GM12878 (cell line): Measurements from ENCODE around the gene PRKCG. TPM values are rescaled to one million over a fixed set of nuclear protein-coding genes. Genes with fewer than 3 reads are reported as not detected.

Source experiments
- ATAC-seq: fragments of 200-7000 bp; cut with Tn5 transposase; 3 replicates; pipeline ENCODE4 v1.9.1; 2020; ENCODE audit warnings: mild to moderate bottlenecking, moderate library complexity
- BruUV-seq: library from RNA; stranded (reverse); fragments of 400-500 nt; replicated peaks from 2 replicates; lab custom pipeline; 2021; lab: Mats Ljungman, UMichigan
- CTCF ChIA-PET: fragments of 300-600 bp; sonication (Branson Sonifier 250); formaldehyde crosslinking; extraction: SDS; loops from one replicate; lab custom pipeline; 2021; ENCODE audit warnings: inconsistent platforms; lab: Yijun Ruan, JAX
- POLR2A ChIA-PET: fragments of 350-600 bp; formaldehyde crosslinking; extraction: SDS; loops from one replicate; lab custom pipeline; 2021; ENCODE audit warnings: inconsistent platforms; lab: Charles Lee
- RAD21 ChIA-PET: fragments of 300-600 bp; sonication (Branson Sonifier 250); formaldehyde crosslinking; loops from one replicate; lab custom pipeline; 2023; ENCODE audit warnings: antibody characterized with exemption; ENCODE audit not compliant: unreplicated experiment; lab: Charles Lee
- SMC1A ChIA-PET: fragments of 300-600 bp; sonication (Branson Sonifier 250); formaldehyde crosslinking; loops from one replicate; lab custom pipeline; 2023; ENCODE audit not compliant: unreplicated experiment, uncharacterized antibody; lab: Charles Lee
- DNase-seq: peaks from one replicate; pipeline ENCODE4 v3.0.0-alpha.2; 2011; ENCODE audit warnings: low read depth, low spot score
- FAIRE-seq: peaks from 3 replicates; lab custom pipeline; 2011; peaks lifted over from hg19 to GRCh38; lab: Jason Lieb, UNC
- H2AFZ ChIP-seq: 2 replicates; pipeline ENCODE4 v1.6.0; 2011; ENCODE audit warnings: low read depth, low read length, control low read depth; ENCODE audit not compliant: control insufficient read depth
- H3K27ac ChIP-seq: 2 replicates; pipeline ENCODE4 v1.5.1; 2011; ENCODE audit warnings: control low read depth; ENCODE audit not compliant: control insufficient read depth, insufficient read depth
- H3K27me3 ChIP-seq, 2 experiments: replicated peaks in 1 of 2; 2 replicates each; pipeline versions ENCODE4 v1.6.0 to v1.6.1; 2011; ENCODE audit warnings: low read length in 1 of 2; ENCODE audit not compliant: control insufficient read depth in 2 of 2, insufficient read depth in 2 of 2
- H3K36me3 ChIP-seq, 2 experiments: 2 replicates each; pipeline ENCODE4 v1.5.1; 2011; ENCODE audit warnings: low read length in 1 of 2; ENCODE audit not compliant: control insufficient read depth in 2 of 2, insufficient read depth in 2 of 2
- H3K4me1 ChIP-seq: 2 replicates; pipeline ENCODE4 v1.6.1; 2011; ENCODE audit warnings: mild to moderate bottlenecking, low read length, moderate library complexity, mixed read lengths; ENCODE audit not compliant: control insufficient read depth, insufficient read depth
- H3K4me2 ChIP-seq: 2 replicates; pipeline ENCODE4 v1.6.0; 2011; ENCODE audit warnings: control low read depth; ENCODE audit not compliant: control insufficient read depth, insufficient read depth
- H3K4me3 ChIP-seq: fragments of 200-600 bp; sonication (generic); 2 replicates; pipeline ENCODE4 v1.5.1; 2016
- H3K79me2 ChIP-seq: 2 replicates; pipeline ENCODE4 v1.6.0; 2011; ENCODE audit warnings: low read length; ENCODE audit not compliant: control insufficient read depth, insufficient read depth
- H3K9ac ChIP-seq: 2 replicates; pipeline ENCODE4 v1.8.0; 2011; ENCODE audit warnings: low read length, control low read depth, mixed read lengths; ENCODE audit not compliant: control insufficient read depth, insufficient read depth
- H3K9me3 ChIP-seq: replicated peaks from 3 replicates; pipeline ENCODE4 v1.5.1; 2011; ENCODE audit warnings: mild to moderate bottlenecking, low read length; ENCODE audit not compliant: control insufficient read depth, insufficient read depth
- H4K20me1 ChIP-seq: 2 replicates; pipeline ENCODE4 v1.6.0; 2011; ENCODE audit not compliant: control insufficient read depth, insufficient read depth
- ATF7 ChIP-seq: fragments of 450-650 bp; IDR thresholded peaks from 2 replicates; pipeline ENCODE4 v1.6.1; 2016; ENCODE audit warnings: low read depth, mild to moderate bottlenecking
- KLF5 ChIP-seq: fragments of 450-650 bp; IDR thresholded peaks from 2 replicates; pipeline ENCODE4 v1.6.1; 2014; ENCODE audit warnings: mild to moderate bottlenecking; ENCODE audit not compliant: partially characterized antibody
- MYB ChIP-seq: fragments of 150-350 bp; IDR thresholded peaks from 2 replicates; pipeline ENCODE4 v1.6.1; 2014; ENCODE audit warnings: mild to moderate bottlenecking, low read depth, low read length, borderline replicate concordance
- RFX5 ChIP-seq: IDR thresholded peaks from 2 replicates; pipeline ENCODE4 v1.6.1; 2011; ENCODE audit warnings: low read depth, low read length, improper control_type of control experiment
- SMC3 ChIP-seq: IDR thresholded peaks from 2 replicates; pipeline ENCODE4 v1.6.1; 2011; ENCODE audit warnings: low read length, improper control_type of control experiment, borderline replicate concordance
- YY1 ChIP-seq: IDR thresholded peaks from 2 replicates; pipeline ENCODE4 v1.6.1; 2011; ENCODE audit warnings: low read depth, mild to moderate bottlenecking, low read length
- WGBS: methylation state at CpG from one replicate; pipeline ENCODE4 v1.1.6; 2016; ENCODE audit warnings: low lambda C conversion rate; ENCODE audit not compliant: insufficient replicate concordance, insufficient coverage; ENCODE audit errors: missing lambda C conversion rate; 5-methylcytosine and 5-hydroxymethylcytosine counted together
- in situ Hi-C: fragments of 300-500 bp; cut with MboI; formaldehyde crosslinking; loops from 9 replicates; pipeline ENCODE4 v1.14.3; 2018; ENCODE audit warnings: mixed read lengths
- intact Hi-C: fragments of 100-400 bp; cut with micrococcal nuclease; formaldehyde crosslinking; loops from one replicate; pipeline ENCODE4 v1.14.2; 2022; ENCODE audit not compliant: unreplicated experiment
- polyA plus RNA-seq, 11 experiments: library from polyadenylated mRNA; depleted of rRNA in 4 of 11; unstranded in 6 of 11; stranded (reverse) in 5 of 11; fragments of >200 nt; fragmentation: Nextera tagmentation in 4 of 11; fragmentation: Illumina TruSeq in 1 of 11; extraction: Ambion mirVana in 4 of 11; extraction: Trizol in 1 of 11; gene quantifications; 1 replicate in 1 of 11; 2 replicates in 10 of 11; pipeline versions ENCODE4 v1.2.1 to v1.2.3, GENCODE V29; 2011 to 2016; ENCODE audit warnings: inconsistent platforms in 2 of 11, missing spikeins in 2 of 11, low read depth in 1 of 11
- total RNA-seq, 4 experiments: library from RNA; depleted of rRNA in 3 of 4; stranded (reverse); fragments of >200 nt in 3 of 4; fragmentation: Illumina TruSeq in 1 of 4; extraction: Trizol in 1 of 4; gene quantifications; 2 replicates each; pipeline versions ENCODE4 v1.2.1 to v1.2.3, GENCODE V29; 2013 to 2021
- TF ChIP-seq, protein P1 (sequence below): fragments of 450-650 bp; IDR thresholded peaks from 2 replicates; pipeline ENCODE4 v1.6.1; 2017; ENCODE audit warnings: mild to moderate bottlenecking, moderate library complexity
- TF ChIP-seq, protein P2 (sequence below): fragments of 450-650 bp; IDR thresholded peaks from 2 replicates; pipeline ENCODE4 v1.6.1; 2017; ENCODE audit warnings: antibody characterized with exemption, mild to moderate bottlenecking, moderate library complexity

The PRKCG gene
- total and polyA plus RNA-seq, 10 of the 15 experiments (the other 5 are each of a cell fraction or from before 2014, with no cell fraction given): not detected

DNA sequence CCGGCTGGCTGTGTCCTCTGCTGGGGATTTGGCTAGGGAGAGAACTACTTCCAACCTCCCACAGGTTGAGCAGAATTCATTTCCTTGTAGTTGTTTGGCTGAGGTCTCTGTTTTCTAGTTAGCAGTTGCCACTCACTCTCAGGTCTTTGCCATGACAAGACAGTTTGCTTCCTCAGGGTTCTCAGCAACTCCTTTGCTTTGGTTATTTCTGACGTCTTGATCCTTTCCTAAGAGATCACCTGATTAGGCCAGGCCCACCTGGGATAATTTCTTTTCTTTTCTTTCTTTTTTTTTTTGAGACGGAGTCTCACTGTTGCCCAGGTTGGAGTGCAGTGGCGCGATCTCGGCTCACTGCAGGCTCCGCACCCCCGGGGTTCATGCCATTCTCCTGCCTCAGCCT is 71.4 kb downstream of the PRKCG start:
- FAIRE-seq: no peak
- RAD21 ChIA-PET: no interaction called here
- no peaks in the 10 kb centered on the region for H3K4me1 ChIP-seq
- no peak overlapping the region for H3K4me2 ChIP-seq
- POLR2A ChIA-PET: no interaction called here
- no peak overlapping the region for H2AFZ ChIP-seq
- no peaks in the 10 kb centered on the region for H3K9me3 ChIP-seq
- no TSS peak for BruUV-seq
- intact Hi-C loops (no loop called here), in situ Hi-C loops (no loop called here)
- no peak for ATAC-seq
- no peak for TF ChIP-seq KLF5
- TF ChIP-seq RFX5: no peak
- TF ChIP-seq, protein P1, sequence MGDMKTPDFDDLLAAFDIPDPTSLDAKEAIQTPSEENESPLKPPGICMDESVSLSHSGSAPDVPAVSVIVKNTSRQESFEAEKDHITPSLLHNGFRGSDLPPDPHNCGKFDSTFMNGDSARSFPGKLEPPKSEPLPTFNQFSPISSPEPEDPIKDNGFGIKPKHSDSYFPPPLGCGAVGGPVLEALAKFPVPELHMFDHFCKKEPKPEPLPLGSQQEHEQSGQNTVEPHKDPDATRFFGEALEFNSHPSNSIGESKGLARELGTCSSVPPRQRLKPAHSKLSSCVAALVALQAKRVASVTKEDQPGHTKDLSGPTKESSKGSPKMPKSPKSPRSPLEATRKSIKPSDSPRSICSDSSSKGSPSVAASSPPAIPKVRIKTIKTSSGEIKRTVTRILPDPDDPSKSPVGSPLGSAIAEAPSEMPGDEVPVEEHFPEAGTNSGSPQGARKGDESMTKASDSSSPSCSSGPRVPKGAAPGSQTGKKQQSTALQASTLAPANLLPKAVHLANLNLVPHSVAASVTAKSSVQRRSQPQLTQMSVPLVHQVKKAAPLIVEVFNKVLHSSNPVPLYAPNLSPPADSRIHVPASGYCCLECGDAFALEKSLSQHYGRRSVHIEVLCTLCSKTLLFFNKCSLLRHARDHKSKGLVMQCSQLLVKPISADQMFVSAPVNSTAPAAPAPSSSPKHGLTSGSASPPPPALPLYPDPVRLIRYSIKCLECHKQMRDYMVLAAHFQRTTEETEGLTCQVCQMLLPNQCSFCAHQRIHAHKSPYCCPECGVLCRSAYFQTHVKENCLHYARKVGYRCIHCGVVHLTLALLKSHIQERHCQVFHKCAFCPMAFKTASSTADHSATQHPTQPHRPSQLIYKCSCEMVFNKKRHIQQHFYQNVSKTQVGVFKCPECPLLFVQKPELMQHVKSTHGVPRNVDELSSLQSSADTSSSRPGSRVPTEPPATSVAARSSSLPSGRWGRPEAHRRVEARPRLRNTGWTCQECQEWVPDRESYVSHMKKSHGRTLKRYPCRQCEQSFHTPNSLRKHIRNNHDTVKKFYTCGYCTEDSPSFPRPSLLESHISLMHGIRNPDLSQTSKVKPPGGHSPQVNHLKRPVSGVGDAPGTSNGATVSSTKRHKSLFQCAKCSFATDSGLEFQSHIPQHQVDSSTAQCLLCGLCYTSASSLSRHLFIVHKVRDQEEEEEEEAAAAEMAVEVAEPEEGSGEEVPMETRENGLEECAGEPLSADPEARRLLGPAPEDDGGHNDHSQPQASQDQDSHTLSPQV: no peak
- no peak for TF ChIP-seq SMC3
- no peak for TF ChIP-seq MYB
- no peak for TF ChIP-seq ATF7
- TF ChIP-seq, protein P2, sequence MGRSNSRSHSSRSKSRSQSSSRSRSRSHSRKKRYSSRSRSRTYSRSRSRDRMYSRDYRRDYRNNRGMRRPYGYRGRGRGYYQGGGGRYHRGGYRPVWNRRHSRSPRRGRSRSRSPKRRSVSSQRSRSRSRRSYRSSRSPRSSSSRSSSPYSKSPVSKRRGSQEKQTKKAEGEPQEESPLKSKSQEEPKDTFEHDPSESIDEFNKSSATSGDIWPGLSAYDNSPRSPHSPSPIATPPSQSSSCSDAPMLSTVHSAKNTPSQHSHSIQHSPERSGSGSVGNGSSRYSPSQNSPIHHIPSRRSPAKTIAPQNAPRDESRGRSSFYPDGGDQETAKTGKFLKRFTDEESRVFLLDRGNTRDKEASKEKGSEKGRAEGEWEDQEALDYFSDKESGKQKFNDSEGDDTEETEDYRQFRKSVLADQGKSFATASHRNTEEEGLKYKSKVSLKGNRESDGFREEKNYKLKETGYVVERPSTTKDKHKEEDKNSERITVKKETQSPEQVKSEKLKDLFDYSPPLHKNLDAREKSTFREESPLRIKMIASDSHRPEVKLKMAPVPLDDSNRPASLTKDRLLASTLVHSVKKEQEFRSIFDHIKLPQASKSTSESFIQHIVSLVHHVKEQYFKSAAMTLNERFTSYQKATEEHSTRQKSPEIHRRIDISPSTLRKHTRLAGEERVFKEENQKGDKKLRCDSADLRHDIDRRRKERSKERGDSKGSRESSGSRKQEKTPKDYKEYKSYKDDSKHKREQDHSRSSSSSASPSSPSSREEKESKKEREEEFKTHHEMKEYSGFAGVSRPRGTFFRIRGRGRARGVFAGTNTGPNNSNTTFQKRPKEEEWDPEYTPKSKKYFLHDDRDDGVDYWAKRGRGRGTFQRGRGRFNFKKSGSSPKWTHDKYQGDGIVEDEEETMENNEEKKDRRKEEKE: no peak
- no peak for TF ChIP-seq YY1
- H3K36me3 ChIP-seq: no peaks in the 10 kb centered on the region
- H3K79me2 ChIP-seq: no peaks in the 10 kb centered on the region
- no peak overlapping the region for H3K27ac ChIP-seq
- no peak overlapping the region for H3K4me3 ChIP-seq
- WGBS: 52% methylated on average over 7 of the region's 8 CpGs
- no peaks in the 10 kb centered on the region for H4K20me1 ChIP-seq
- H3K27me3 ChIP-seq: no peaks in the 10 kb centered on the region
- no peak overlapping the region for H3K9ac ChIP-seq
- CTCF ChIA-PET: no interaction called here
- DNase-seq: no peak
- SMC1A ChIA-PET: no interaction called here

Other genes starting within 250 kb of the PRKCG start
Only the 7 nearest of the 11 such genes appear.
- gene NLRP12, start 57.9 kb upstream of the PRKCG start, total RNA-seq (2014; rRNA removed): not detected in 2 replicates
- not detected in 2 replicates for gene NLRP12, start 57.9 kb upstream of the PRKCG start, total RNA-seq (2014; rRNA removed; fragmentation: Illumina TruSeq; extraction: Trizol)
- not detected in 2 replicates for gene NLRP12, start 57.9 kb upstream of the PRKCG start, total RNA-seq (2021)
- not detected in 2 replicates for gene NLRP12, start 57.9 kb upstream of the PRKCG start, polyA plus RNA-seq (2011; rRNA removed)
- not detected in 2 replicates for gene NLRP12, start 57.9 kb upstream of the PRKCG start, polyA plus RNA-seq (2014; fragmentation: Illumina TruSeq; extraction: Trizol)
- gene NLRP12, start 57.9 kb upstream of the PRKCG start, polyA plus RNA-seq (2014; fragmentation: Nextera tagmentation; extraction: Ambion mirVana): not detected
- not detected in 2 replicates for gene NLRP12, start 57.9 kb upstream of the PRKCG start, polyA plus RNA-seq (2014; rRNA removed)
- gene NLRP12, start 57.9 kb upstream of the PRKCG start, polyA plus RNA-seq (2016; fragmentation: Nextera tagmentation; extraction: Ambion mirVana): not detected
- 0.05 and 0.11 TPM in 2 replicates for gene MYADM, start 14.3 kb upstream of the PRKCG start, total RNA-seq (2014; rRNA removed)
- gene MYADM, start 14.3 kb upstream of the PRKCG start, total RNA-seq (2014; rRNA removed; fragmentation: Illumina TruSeq; extraction: Trizol): 0.13 TPM in 1 of 2 replicates, not detected in the other
- 0.46 and 0.72 TPM in 2 replicates for gene MYADM, start 14.3 kb upstream of the PRKCG start, total RNA-seq (2021)
- gene MYADM, start 14.3 kb upstream of the PRKCG start, polyA plus RNA-seq (2011; rRNA removed): 0.03 and 0.14 TPM in 2 replicates
- gene MYADM, start 14.3 kb upstream of the PRKCG start, polyA plus RNA-seq (2014; fragmentation: Illumina TruSeq; extraction: Trizol): 0.09 TPM in 1 of 2 replicates, not detected in the other
- under 1 TPM; 0.04 to 0.10 TPM for gene MYADM, start 14.3 kb upstream of the PRKCG start, polyA plus RNA-seq (2014; fragmentation: Nextera tagmentation; extraction: Ambion mirVana)
- 0.09 TPM in 1 of 2 replicates, not detected in the other for gene MYADM, start 14.3 kb upstream of the PRKCG start, polyA plus RNA-seq (2014; rRNA removed)
- under 1 TPM; 0.06 to 0.23 TPM for gene MYADM, start 14.3 kb upstream of the PRKCG start, polyA plus RNA-seq (2016; fragmentation: Nextera tagmentation; extraction: Ambion mirVana)
- not detected in 2 replicates for gene CACNG7, start 27.1 kb downstream of the PRKCG start, total RNA-seq (2014; rRNA removed)
- not detected in 2 replicates for gene CACNG7, start 27.1 kb downstream of the PRKCG start, total RNA-seq (2014; rRNA removed; fragmentation: Illumina TruSeq; extraction: Trizol)
- gene CACNG7, start 27.1 kb downstream of the PRKCG start, total RNA-seq (2021): not detected in 2 replicates
- not detected in 2 replicates for gene CACNG7, start 27.1 kb downstream of the PRKCG start, polyA plus RNA-seq (2011; rRNA removed)
- not detected in 2 replicates for gene CACNG7, start 27.1 kb downstream of the PRKCG start, polyA plus RNA-seq (2014; fragmentation: Illumina TruSeq; extraction: Trizol)
- not detected for gene CACNG7, start 27.1 kb downstream of the PRKCG start, polyA plus RNA-seq (2014; fragmentation: Nextera tagmentation; extraction: Ambion mirVana)
- gene CACNG7, start 27.1 kb downstream of the PRKCG start, polyA plus RNA-seq (2014; rRNA removed): not detected in 2 replicates
- not detected for gene CACNG7, start 27.1 kb downstream of the PRKCG start, polyA plus RNA-seq (2016; fragmentation: Nextera tagmentation; extraction: Ambion mirVana)
- not detected in 2 replicates for gene CACNG8, start 80.7 kb downstream of the PRKCG start, total RNA-seq (2014; rRNA removed)
- not detected in 2 replicates for gene CACNG8, start 80.7 kb downstream of the PRKCG start, total RNA-seq (2014; rRNA removed; fragmentation: Illumina TruSeq; extraction: Trizol)
- not detected in 2 replicates for gene CACNG8, start 80.7 kb downstream of the PRKCG start, total RNA-seq (2021)
- not detected in 2 replicates for gene CACNG8, start 80.7 kb downstream of the PRKCG start, polyA plus RNA-seq (2011; rRNA removed)
- not detected in 2 replicates for gene CACNG8, start 80.7 kb downstream of the PRKCG start, polyA plus RNA-seq (2014; fragmentation: Illumina TruSeq; extraction: Trizol)
- not detected for gene CACNG8, start 80.7 kb downstream of the PRKCG start, polyA plus RNA-seq (2014; fragmentation: Nextera tagmentation; extraction: Ambion mirVana)
- not detected in 2 replicates for gene CACNG8, start 80.7 kb downstream of the PRKCG start, polyA plus RNA-seq (2014; rRNA removed)
- not detected for gene CACNG8, start 80.7 kb downstream of the PRKCG start, polyA plus RNA-seq (2016; fragmentation: Nextera tagmentation; extraction: Ambion mirVana)
- gene CACNG6, start 109.4 kb downstream of the PRKCG start, total RNA-seq (2014; rRNA removed): not detected in 2 replicates
- not detected in 2 replicates for gene CACNG6, start 109.4 kb downstream of the PRKCG start, total RNA-seq (2014; rRNA removed; fragmentation: Illumina TruSeq; extraction: Trizol)
- gene CACNG6, start 109.4 kb downstream of the PRKCG start, total RNA-seq (2021): not detected in 2 replicates
- gene CACNG6, start 109.4 kb downstream of the PRKCG start, polyA plus RNA-seq (2011; rRNA removed): 0.07 TPM in 1 of 2 replicates, not detected in the other
- not detected in 2 replicates for gene CACNG6, start 109.4 kb downstream of the PRKCG start, polyA plus RNA-seq (2014; fragmentation: Illumina TruSeq; extraction: Trizol)
- not detected for gene CACNG6, start 109.4 kb downstream of the PRKCG start, polyA plus RNA-seq (2014; fragmentation: Nextera tagmentation; extraction: Ambion mirVana)
- not detected in 2 replicates for gene CACNG6, start 109.4 kb downstream of the PRKCG start, polyA plus RNA-seq (2014; rRNA removed)
- not detected for gene CACNG6, start 109.4 kb downstream of the PRKCG start, polyA plus RNA-seq (2016; fragmentation: Nextera tagmentation; extraction: Ambion mirVana)
- gene VSTM1, start 181.7 kb downstream of the PRKCG start, total RNA-seq (2014; rRNA removed): not detected in 2 replicates
- gene VSTM1, start 181.7 kb downstream of the PRKCG start, total RNA-seq (2014; rRNA removed; fragmentation: Illumina TruSeq; extraction: Trizol): not detected in 2 replicates
- not detected in 2 replicates for gene VSTM1, start 181.7 kb downstream of the PRKCG start, total RNA-seq (2021)
- not detected in 2 replicates for gene VSTM1, start 181.7 kb downstream of the PRKCG start, polyA plus RNA-seq (2011; rRNA removed)
- gene VSTM1, start 181.7 kb downstream of the PRKCG start, polyA plus RNA-seq (2014; fragmentation: Illumina TruSeq; extraction: Trizol): not detected in 2 replicates
- not detected for gene VSTM1, start 181.7 kb downstream of the PRKCG start, polyA plus RNA-seq (2014; fragmentation: Nextera tagmentation; extraction: Ambion mirVana)
- gene VSTM1, start 181.7 kb downstream of the PRKCG start, polyA plus RNA-seq (2014; rRNA removed): not detected in 2 replicates
- gene VSTM1, start 181.7 kb downstream of the PRKCG start, polyA plus RNA-seq (2016; fragmentation: Nextera tagmentation; extraction: Ambion mirVana): not detected
- not detected in 2 replicates for gene TARM1, start 199.2 kb downstream of the PRKCG start, total RNA-seq (2014; rRNA removed)
- gene TARM1, start 199.2 kb downstream of the PRKCG start, total RNA-seq (2014; rRNA removed; fragmentation: Illumina TruSeq; extraction: Trizol): not detected in 2 replicates
- gene TARM1, start 199.2 kb downstream of the PRKCG start, total RNA-seq (2021): not detected in 2 replicates
- gene TARM1, start 199.2 kb downstream of the PRKCG start, polyA plus RNA-seq (2011; rRNA removed): not detected in 2 replicates
- gene TARM1, start 199.2 kb downstream of the PRKCG start, polyA plus RNA-seq (2014; fragmentation: Illumina TruSeq; extraction: Trizol): not detected in 2 replicates
- not detected for gene TARM1, start 199.2 kb downstream of the PRKCG start, polyA plus RNA-seq (2014; fragmentation: Nextera tagmentation; extraction: Ambion mirVana)
- gene TARM1, start 199.2 kb downstream of the PRKCG start, polyA plus RNA-seq (2014; rRNA removed): not detected in 2 replicates
- gene TARM1, start 199.2 kb downstream of the PRKCG start, polyA plus RNA-seq (2016; fragmentation: Nextera tagmentation; extraction: Ambion mirVana): not detected